SH-SY5Y (cell line): ENCODE measurements around the gene CHD9.

Experiments
- GATA2 ChIP-seq: IDR thresholded peaks from 2 replicates; pipeline ENCODE4 v1.6.1; 2011; ENCODE audit warnings: mild to moderate bottlenecking, low read depth, low read length
- GATA3 ChIP-seq: IDR thresholded peaks from 2 replicates; pipeline ENCODE4 v1.6.1; 2011; ENCODE audit warnings: low read depth, mild to moderate bottlenecking, low read length, moderate library complexity

DNA sequence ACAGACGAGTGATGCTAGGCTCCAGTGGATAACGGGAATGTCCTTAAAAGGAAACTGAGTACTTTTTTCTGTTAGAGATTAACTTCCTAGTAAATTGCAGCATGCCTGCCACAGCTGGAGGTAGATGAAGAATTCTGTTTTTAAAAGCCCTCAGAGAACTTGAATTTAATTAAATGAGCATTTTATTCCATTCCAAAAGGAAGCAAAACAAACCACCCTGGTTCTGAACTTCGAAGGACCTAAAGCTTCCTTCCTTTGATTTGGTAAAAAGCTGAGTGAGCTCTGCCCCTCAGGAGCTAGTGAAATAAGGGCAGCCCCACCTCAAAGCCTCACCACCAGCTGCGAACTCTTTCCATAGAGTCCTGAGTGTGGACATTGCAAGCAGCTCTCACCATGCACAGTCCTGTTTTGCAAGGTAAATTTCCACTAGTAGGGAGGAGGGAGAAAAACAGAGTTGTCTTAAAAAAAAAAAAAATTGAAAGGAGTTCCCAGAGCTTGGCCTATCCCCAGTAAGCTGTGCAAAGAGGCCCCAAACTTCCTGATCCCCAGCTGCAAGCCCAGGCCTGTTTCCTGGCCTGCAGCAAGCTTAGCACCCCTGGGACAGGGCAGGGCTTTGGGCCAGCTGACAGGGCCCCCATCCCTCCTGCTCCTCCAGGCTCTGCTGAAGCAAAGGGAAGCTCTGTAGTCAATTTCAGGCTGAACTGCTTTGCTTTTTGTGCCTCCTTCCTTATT lies 13.3 kb upstream of the CHD9 start:
- TF ChIP-seq GATA2 (no peak), GATA3 (no peak)
